Measurements from ENCODE around the gene CPT1B.

DNA sequence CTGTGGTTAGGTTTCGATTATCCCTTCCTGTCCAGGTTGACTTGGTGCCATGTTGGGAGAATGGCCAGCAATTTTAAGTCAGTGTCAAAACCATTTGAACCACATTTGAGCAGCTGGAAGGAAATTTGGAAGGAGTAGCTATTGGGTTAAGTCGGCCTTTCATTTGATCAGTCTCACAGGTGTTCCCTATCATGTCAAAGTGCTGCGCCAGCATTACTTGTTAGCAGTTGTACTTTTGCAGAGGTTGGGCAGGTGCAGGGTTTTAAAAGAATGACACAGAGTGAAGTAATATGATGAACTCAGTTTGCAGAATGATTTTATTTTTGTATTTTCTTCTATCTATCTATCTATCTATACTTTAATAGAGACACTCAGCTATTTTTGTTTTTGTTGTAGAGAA, 42.0 kb downstream of the CPT1B start:
- TF ChIP-seq, protein P1, sequence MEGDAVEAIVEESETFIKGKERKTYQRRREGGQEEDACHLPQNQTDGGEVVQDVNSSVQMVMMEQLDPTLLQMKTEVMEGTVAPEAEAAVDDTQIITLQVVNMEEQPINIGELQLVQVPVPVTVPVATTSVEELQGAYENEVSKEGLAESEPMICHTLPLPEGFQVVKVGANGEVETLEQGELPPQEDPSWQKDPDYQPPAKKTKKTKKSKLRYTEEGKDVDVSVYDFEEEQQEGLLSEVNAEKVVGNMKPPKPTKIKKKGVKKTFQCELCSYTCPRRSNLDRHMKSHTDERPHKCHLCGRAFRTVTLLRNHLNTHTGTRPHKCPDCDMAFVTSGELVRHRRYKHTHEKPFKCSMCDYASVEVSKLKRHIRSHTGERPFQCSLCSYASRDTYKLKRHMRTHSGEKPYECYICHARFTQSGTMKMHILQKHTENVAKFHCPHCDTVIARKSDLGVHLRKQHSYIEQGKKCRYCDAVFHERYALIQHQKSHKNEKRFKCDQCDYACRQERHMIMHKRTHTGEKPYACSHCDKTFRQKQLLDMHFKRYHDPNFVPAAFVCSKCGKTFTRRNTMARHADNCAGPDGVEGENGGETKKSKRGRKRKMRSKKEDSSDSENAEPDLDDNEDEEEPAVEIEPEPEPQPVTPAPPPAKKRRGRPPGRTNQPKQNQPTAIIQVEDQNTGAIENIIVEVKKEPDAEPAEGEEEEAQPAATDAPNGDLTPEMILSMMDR (conservative IDR thresholded peaks at IDR 0.05) = no peak
- TF ChIP-seq ZFX (IDR thresholded peaks at IDR 0.05) = no peak

All from C4-2B (cell line).